Body of pancreas (tissue), 4 donors: ENCODE data around the gene AFG3L2. TPM values are rescaled to one million over a fixed set of nuclear protein-coding genes. Genes with fewer than 3 reads are reported as not detected.
A peak's percentile ranks its signal among the peaks of the same experiment; 100 is the strongest.

ENCODE experiments used
- ATAC-seq: fragments of 150-250 bp; one replicate; pipeline ENCODE4 v1.9.1; 2016
- DNase-seq, 4 donors: peaks; one replicate each; pipeline ENCODE4 v3.0.0-alpha.2; 2019
- H3K27ac ChIP-seq, 4 donors: fragments of 200-600 bp; sonication (generic); 1 replicate in 3 of 4; 2 replicates in 1 of 4; pipeline versions ENCODE4 v1.5.1 to v1.6.1; 2016 to 2019; ENCODE audit warnings: mild to moderate bottlenecking in 1 of 4, mixed read lengths in 1 of 4, moderate library complexity in 1 of 4
- H3K27me3 ChIP-seq, 2 donors: fragments of 200-600 bp; sonication (generic); one replicate each; pipeline ENCODE4 v1.6.0; 2016; ENCODE audit warnings: mild to moderate bottlenecking in 1 of 2
- H3K36me3 ChIP-seq, 2 donors: fragments of 200-600 bp; sonication (generic); replicated peaks in 1 of 2; 2 replicates each; pipeline ENCODE4 v1.5.1; 2016; ENCODE audit warnings: low read depth in 2 of 2; ENCODE audit not compliant: insufficient read depth in 1 of 2
- H3K4me1 ChIP-seq: fragments of 200-600 bp; sonication (generic); one replicate; pipeline ENCODE4 v1.6.0; 2016
- H3K4me3 ChIP-seq, 2 donors: fragments of 200-600 bp; sonication (generic); 1 replicate in 1 of 2; 2 replicates in 1 of 2; pipeline ENCODE4 v1.5.1; 2016 to 2019
- H3K9me3 ChIP-seq, 3 donors: fragments of 200-600 bp; sonication (generic); 1 replicate in 2 of 3; 2 replicates in 1 of 3; pipeline ENCODE4 v1.5.1; 2016
- POLR2A ChIP-seq, 3 donors: fragments of 450-650 bp; IDR thresholded peaks; one replicate each; pipeline ENCODE4 v1.6.1; 2016; ENCODE audit warnings: antibody characterized with exemption in 3 of 3, mild to moderate bottlenecking in 2 of 3
- WGBS, 2 donors: methylation state at CpG; one replicate each; pipeline ENCODE4 v1.1.5; 2017; 5-methylcytosine and 5-hydroxymethylcytosine counted together
- intact Hi-C: fragments of 100-400 bp; cut with DNase I; formaldehyde crosslinking; loops from one replicate; pipeline ENCODE4 v1.15.1; 2023
- total RNA-seq, 2 donors: library from RNA; depleted of rRNA; stranded (reverse); fragments of >200 nt; gene quantifications; one replicate each; pipeline ENCODE4 v1.1.0, GENCODE V29; 2016
- TF ChIP-seq, protein P1 (sequence below), 7 experiments: fragments of 450-650 bp in 4 of 7; fragments of 200-600 bp in 3 of 7; sonication (generic) in 3 of 7; IDR thresholded peaks; one replicate each; pipeline ENCODE4 v1.5.1; 2016 to 2019; ENCODE audit warnings: antibody characterized with exemption in 7 of 7

AFG3L2 gene
- 10 to 100 TPM; 30.4 to 33.6 TPM for total RNA-seq

DNA sequence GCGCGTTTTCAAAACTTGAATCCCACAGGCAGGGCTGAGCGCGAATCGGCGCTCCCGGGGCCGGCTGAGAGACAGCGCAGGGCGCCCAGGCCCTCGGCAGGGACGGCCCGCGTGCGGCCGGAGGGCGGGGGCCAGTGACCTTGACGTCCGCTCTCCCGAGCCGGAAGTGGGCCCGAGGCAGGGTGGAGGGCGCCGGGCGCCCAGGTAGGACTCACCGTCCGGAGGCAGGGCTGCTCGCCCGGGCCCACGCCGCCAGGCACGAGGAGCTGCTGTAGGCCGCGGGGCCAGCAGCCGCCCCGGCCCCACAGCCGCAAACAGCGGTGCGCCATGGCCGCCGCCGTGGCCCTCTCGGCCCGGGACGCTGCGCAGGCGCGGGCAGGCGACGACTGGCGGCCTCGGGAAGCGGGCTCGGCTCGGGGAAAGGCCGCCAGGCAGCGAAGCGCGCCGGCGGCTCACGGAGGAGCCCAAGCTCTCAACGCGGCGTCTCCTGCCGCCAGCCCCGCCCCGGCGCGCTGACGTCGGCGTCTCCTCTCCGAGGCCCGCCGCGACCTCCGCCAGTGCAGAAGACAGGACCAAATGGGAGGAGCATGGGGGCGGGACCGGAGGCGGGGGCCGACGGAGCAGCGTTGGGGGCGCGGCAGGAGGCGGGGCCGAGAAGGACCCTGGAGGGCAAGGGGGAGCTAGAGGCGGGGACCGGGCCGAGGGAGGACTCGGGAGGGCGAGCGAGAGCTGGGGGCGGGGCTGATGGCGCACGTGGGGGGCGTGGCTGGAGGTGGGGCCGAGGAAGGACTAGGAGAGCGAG is at the start of gene AFG3L2:
Gene AFG3L2 (minus strand): TSS at position 474 of the 802 bp plus-strand sequence. CDS start 145 bp downstream, at position 329.
- peaks cover 48% of the 10 kb centered on the region for H3K4me1 ChIP-seq
- 1% methylated on average over 15 to 98 of the region's 100 CpGs for WGBS, 2 donors

DNA sequence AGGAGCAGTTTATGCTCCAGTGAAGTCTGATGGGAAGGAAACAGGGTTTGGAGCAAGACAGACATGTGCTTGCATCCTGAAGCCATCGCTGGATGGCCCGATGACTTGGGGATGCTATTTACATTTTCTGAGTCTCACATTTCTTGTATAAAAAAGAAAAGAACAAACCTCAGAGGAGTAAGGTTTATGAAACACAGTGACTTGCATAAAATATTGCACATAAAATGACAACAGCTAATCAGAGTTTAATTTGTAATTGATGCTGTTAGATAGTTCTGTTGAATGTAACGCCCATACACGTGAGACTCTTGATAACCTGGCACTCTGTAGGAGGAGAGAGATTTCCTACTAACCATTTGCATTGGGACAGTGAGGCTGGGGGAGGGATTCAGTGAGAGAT is 47.2 kb upstream of the AFG3L2 start:
- intact Hi-C loops, result no loop called here
- Histone ChIP-seq H3K27ac (no peak overlapping the region), H3K9me3 (no peaks in the 10 kb centered on the region), H3K27me3 (no peaks in the 10 kb centered on the region), H3K4me3 (no peak overlapping the region), H3K36me3 (no peaks in the 10 kb centered on the region), H3K4me1 (no peaks in the 10 kb centered on the region)
- ATAC-seq (no peak), DNase-seq (no peak)
- 59 to 65% methylated on average over 4 of the region's 4 CpGs for WGBS, 2 donors
- TF ChIP-seq, protein P1, sequence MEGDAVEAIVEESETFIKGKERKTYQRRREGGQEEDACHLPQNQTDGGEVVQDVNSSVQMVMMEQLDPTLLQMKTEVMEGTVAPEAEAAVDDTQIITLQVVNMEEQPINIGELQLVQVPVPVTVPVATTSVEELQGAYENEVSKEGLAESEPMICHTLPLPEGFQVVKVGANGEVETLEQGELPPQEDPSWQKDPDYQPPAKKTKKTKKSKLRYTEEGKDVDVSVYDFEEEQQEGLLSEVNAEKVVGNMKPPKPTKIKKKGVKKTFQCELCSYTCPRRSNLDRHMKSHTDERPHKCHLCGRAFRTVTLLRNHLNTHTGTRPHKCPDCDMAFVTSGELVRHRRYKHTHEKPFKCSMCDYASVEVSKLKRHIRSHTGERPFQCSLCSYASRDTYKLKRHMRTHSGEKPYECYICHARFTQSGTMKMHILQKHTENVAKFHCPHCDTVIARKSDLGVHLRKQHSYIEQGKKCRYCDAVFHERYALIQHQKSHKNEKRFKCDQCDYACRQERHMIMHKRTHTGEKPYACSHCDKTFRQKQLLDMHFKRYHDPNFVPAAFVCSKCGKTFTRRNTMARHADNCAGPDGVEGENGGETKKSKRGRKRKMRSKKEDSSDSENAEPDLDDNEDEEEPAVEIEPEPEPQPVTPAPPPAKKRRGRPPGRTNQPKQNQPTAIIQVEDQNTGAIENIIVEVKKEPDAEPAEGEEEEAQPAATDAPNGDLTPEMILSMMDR (IDR thresholded peaks at IDR 0.05), result no peak
- TF ChIP-seq POLR2A (IDR thresholded peaks at IDR 0.05), result no peak

More for the DNA sequence above, at the start of gene AFG3L2:
- Histone ChIP-seq H3K4me3 (peak within 1 kb of the TSS; percentile 42 to 44), H3K27ac (peak within 1 kb of the TSS; percentile 87 to 99 (median 99)), H3K27me3 (no peaks in the 10 kb centered on the region), H3K9me3 (no peaks in the 10 kb centered on the region), H3K36me3 (no peaks in the 10 kb centered on the region)
- ATAC-seq, result peak; percentile 90
- DNase-seq, result peak; percentile 100
- intact Hi-C loops, result no loop called here
- TF ChIP-seq, protein P1 (IDR thresholded peaks at IDR 0.05), result peak in 1 of 7 experiments; percentile 0
- TF ChIP-seq POLR2A (IDR thresholded peaks at IDR 0.05), result peak; percentile 61 to 97 (median 78)

DNA sequence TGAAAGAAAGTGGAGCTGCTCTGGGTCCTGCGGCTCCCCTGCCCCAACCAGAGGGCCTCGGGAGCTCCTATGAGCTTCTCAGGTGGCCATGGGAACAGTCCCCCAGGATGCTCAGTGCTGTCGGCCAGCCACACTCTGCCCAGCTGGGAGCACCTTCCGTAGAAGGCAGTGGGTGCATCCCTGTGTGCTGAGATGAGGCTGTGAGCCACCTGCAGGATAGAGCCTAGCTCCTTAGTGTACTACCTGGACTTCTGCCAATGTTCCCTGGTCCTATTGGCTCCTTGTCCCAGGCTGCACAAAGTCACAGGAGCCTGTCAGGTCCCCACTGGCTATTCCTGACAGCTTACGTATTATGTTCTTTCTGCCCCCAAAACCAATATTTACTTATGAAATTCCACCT is 46.8 kb upstream of the AFG3L2 start:
- ATAC-seq (no peak), DNase-seq (peak in 3 of 4 donors; percentile 17 to 46 (median 30))
- no peaks in the 10 kb centered on the region for H3K9me3 ChIP-seq
- WGBS, 2 donors, result 43 to 55% methylated on average over 1 to 5 of the region's 5 CpGs
- H3K36me3 ChIP-seq, result no peaks in the 10 kb centered on the region
- H3K27me3 ChIP-seq, result no peaks in the 10 kb centered on the region
- intact Hi-C loops, result no loop called here
- TF ChIP-seq POLR2A (IDR thresholded peaks at IDR 0.05), result no peak
- TF ChIP-seq, protein P1 (IDR thresholded peaks at IDR 0.05), result no peak
- no peaks in the 10 kb centered on the region for H3K4me1 ChIP-seq
- H3K27ac ChIP-seq, result no peak overlapping the region
- no peak overlapping the region for H3K4me3 ChIP-seq

DNA sequence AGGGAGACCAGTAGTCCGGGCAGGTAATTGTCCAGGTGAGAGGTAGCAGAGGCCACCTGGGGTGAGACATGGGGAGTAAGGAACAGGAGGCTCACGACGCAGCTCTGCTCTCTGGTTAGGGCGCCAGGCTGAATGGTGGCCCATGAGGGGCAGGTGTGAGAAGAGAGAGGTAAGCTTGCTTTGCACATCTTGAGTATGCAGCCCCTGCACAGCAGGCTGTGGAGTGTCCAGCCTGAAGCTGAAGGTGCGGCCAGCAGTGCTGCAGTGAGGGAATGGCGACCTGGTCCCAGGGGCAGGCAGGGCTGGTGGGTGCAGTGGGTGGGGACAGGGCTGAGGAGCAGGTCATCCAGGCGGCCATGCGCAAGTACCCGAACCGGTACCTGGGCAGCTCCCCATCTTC is 46.4 kb upstream of the AFG3L2 start:
- no peaks in the 10 kb centered on the region for H3K4me1 ChIP-seq
- no peaks in the 10 kb centered on the region for H3K9me3 ChIP-seq
- ATAC-seq (no peak), DNase-seq (no peak)
- TF ChIP-seq, protein P1 (IDR thresholded peaks at IDR 0.05), result no peak
- TF ChIP-seq POLR2A (IDR thresholded peaks at IDR 0.05), result no peak
- no peaks in the 10 kb centered on the region for H3K36me3 ChIP-seq
- H3K27ac ChIP-seq, result no peak overlapping the region
- no peaks in the 10 kb centered on the region for H3K27me3 ChIP-seq
- intact Hi-C loops, result no loop called here
- 86 to 96% methylated on average over 4 to 10 of the region's 10 CpGs for WGBS, 2 donors
- no peak overlapping the region for H3K4me3 ChIP-seq
